C4-2B (cell line): ENCODE results near the gene TEKTIP1.

ENCODE experiments used
- H3K27ac ChIP-seq: fragments of 450-650 bp; 2 replicates; pipeline ENCODE4 v1.5.1; 2017
- ZFX ChIP-seq: fragments of 450-650 bp; IDR thresholded peaks from 2 replicates; pipeline ENCODE4 v1.6.1; 2017
- TF ChIP-seq, protein P1 (sequence below): fragments of 450-650 bp; conservative IDR thresholded peaks from 2 replicates; pipeline ENCODE4 v1.5.1; 2017; ENCODE audit warnings: mild to moderate bottlenecking

The TEKTIP1 gene

GRCh38 chr19:3496392-3497273, 42.3 kb upstream of the TEKTIP1 start:
- TF ChIP-seq ZFX, result no peak
- TF ChIP-seq, protein P1, sequence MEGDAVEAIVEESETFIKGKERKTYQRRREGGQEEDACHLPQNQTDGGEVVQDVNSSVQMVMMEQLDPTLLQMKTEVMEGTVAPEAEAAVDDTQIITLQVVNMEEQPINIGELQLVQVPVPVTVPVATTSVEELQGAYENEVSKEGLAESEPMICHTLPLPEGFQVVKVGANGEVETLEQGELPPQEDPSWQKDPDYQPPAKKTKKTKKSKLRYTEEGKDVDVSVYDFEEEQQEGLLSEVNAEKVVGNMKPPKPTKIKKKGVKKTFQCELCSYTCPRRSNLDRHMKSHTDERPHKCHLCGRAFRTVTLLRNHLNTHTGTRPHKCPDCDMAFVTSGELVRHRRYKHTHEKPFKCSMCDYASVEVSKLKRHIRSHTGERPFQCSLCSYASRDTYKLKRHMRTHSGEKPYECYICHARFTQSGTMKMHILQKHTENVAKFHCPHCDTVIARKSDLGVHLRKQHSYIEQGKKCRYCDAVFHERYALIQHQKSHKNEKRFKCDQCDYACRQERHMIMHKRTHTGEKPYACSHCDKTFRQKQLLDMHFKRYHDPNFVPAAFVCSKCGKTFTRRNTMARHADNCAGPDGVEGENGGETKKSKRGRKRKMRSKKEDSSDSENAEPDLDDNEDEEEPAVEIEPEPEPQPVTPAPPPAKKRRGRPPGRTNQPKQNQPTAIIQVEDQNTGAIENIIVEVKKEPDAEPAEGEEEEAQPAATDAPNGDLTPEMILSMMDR, result no peak
- H3K27ac ChIP-seq, result no peak overlapping the region

DNA sequence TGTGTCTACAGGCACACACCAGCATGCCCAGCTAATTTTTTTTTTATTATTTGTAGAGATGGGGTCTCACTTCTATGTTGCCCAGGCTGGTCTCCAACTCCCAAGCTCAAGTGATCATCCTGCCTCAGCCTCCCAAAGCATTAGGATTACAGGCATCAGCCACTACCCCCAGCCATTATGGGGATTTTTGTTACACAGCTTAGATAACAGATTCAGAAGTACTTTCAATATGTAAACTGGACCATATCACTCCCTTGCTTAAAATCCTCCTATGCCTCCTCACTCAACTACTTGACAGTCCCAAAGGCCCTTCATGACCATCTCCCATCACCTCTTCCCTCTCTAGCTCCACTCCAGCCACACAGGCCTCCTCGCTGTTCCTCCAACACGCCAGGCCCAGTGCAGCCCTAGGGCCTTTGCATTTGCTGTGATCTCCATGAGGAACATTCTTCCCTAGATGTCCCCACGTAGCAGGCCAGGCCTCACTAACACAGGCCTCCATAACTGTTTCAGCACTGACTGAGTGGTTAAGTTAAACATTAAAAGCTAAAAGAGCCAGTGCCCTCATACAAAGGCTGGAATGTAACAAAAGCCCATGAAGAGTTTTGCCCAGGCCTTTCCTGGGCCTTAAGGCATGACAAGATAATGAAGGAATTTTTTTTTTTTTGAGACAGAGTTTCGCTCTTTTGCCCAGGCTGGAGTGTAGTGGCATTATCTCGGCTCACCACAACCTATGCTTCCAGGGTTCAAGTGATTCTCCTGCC, 41.0 kb upstream of the TEKTIP1 start:
- no peak for TF ChIP-seq ZFX
- TF ChIP-seq, protein P1, result no peak
- H3K27ac ChIP-seq, result no peak overlapping the region

DNA sequence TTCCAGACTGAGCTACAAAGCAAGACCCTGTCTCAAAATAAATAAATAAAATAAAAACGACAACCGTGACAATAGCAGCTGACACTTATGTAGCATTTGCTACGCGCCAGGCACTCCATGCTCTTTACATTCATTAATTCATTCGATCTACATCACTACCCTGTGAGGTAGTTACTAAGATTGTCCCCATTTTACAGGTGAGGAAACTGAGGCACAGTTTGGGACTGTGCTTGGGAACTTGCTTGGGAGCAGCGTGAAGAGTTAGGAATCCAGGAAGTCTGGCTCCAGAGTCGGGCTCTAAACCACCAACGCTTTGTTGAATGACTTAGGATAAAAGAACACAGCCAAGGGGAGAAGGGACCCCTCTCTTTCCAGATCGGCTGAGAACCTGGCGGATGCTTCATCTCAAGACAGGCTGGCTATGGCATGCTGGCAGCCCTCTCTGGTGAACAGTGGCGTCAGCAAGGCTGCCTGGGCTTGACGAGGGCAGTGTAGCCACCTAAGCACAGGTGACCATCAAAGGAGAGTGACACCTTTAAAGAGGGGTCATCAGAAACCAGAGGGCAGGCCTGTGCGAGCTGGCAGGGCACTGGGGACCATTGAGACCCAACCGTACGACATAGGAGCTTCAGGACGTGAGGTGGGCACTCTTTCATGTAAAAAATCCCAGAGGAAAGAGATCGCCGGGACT, 39.1 kb upstream of the TEKTIP1 start:
- TF ChIP-seq, protein P1, result no peak
- TF ChIP-seq ZFX, result no peak
- H3K27ac ChIP-seq, result peak overlapping the region; percentile 95

DNA sequence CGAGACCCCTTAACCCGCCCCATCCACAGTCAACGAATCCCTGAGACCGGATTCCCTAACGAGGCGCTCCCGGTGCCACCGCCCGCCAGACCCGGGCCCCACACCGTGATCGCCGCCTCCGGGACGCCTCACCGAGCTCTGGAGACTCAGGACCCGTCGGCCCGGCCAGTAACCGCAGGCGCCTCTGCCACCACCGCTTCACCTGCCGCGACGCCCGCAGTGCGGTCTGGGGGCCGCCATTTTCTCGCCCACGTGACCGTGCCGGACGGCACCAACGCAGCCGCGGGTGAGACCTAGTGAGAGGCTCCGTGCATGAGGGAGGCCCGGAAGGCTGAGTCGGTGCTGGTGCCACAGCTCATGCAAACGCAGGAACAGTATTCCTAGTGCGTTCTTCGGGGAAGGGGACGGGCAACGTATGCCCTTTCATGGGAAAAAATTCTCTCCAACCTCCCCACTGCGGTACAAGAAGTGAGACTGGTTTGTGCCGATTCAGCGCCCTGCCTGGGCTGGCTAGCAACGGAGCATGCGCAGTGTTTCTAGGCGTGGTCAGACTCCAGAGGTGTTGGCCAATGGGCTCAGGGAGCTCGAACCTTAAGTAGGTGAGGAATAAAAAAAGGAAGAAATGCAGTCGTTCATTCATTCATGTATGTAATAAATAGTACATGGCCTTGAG, 38.4 kb upstream of the TEKTIP1 start, which contains the start of gene DOHH:
DOHH (minus strand) TSS at position 246 of the 673 bp plus-strand sequence. CDS start 3,860 bp downstream, outside the sequence.
- peak within 1 kb of the TSS; percentile 95 for H3K27ac ChIP-seq
- peak; percentile 52; the same call in 1 of the 2 replicates for TF ChIP-seq ZFX
- TF ChIP-seq, protein P1, result no peak

GRCh38 chr19:3501780-3502179, 37.2 kb upstream of the TEKTIP1 start:
- TF ChIP-seq, protein P1, result no peak
- TF ChIP-seq ZFX, result no peak
- peak overlapping the region; percentile 95; the same call in 1 of the 2 replicates for H3K27ac ChIP-seq

GRCh38 chr19:3503036-3503572, 35.9 kb upstream of the TEKTIP1 start:
- H3K27ac ChIP-seq, result no peak overlapping the region
- no peak for TF ChIP-seq ZFX
- TF ChIP-seq, protein P1, result no peak
